ENCODE results near the gene ADRM1.

Gene ADRM1

GRCh38 chr20:62332989-62333819 is 30.4 kb downstream of the ADRM1 start:
- Histone ChIP-seq H3K4me1 (ENCODE audit: low read length) (peaks cover 13% of the 10 kb centered on the region), H3K9ac (ENCODE audit: low read length) (no peak overlapping the region), H3K9me3 (ENCODE audit: insufficient read depth, low read length) (no peaks in the 10 kb centered on the region), H3K27ac (ENCODE audit: low read length) (no peak overlapping the region), H4K20me1 (ENCODE audit: insufficient read depth, low read length) (no peaks in the 10 kb centered on the region), H2AFZ (ENCODE audit: low read depth, low read length) (no peak overlapping the region), H3K36me3 (replicated peaks; ENCODE audit: low read depth, low read length) (peaks cover 6% of the 10 kb centered on the region), H3K4me3 (ENCODE audit: low read length) (no peak overlapping the region), H3K79me2 (ENCODE audit: low read length) (no peaks in the 10 kb centered on the region), H3K27me3 (ENCODE audit: low read depth, low read length) (no peaks in the 10 kb centered on the region), H3K4me2 (ENCODE audit: low read length) (no peak overlapping the region)
- TF ChIP-seq CTCF (IDR thresholded peaks at IDR 0.05; ENCODE audit: low read depth, low read length) (no peak), EZH2phosphoT487 (IDR thresholded peaks at IDR 0.05; ENCODE audit: low read depth) (no peak)

- H3K9ac ChIP-seq (ENCODE audit: low read length), result no peak overlapping the region
- H2AFZ ChIP-seq (ENCODE audit: low read depth, low read length), result no peak overlapping the region
- peaks cover 21% of the 10 kb centered on the region for H3K4me1 ChIP-seq (ENCODE audit: low read length)
- H3K4me3 ChIP-seq (ENCODE audit: low read length), result no peak overlapping the region
- no peaks in the 10 kb centered on the region for H3K9me3 ChIP-seq (ENCODE audit: insufficient read depth, low read length)
- H3K4me2 ChIP-seq (ENCODE audit: low read length), result no peak overlapping the region
- no peak for TF ChIP-seq CTCF (IDR thresholded peaks at IDR 0.05; ENCODE audit: low read depth, low read length)
- no peak for TF ChIP-seq EZH2phosphoT487 (IDR thresholded peaks at IDR 0.05; ENCODE audit: low read depth)
- H4K20me1 ChIP-seq (ENCODE audit: insufficient read depth, low read length), result no peaks in the 10 kb centered on the region
- H3K27ac ChIP-seq (ENCODE audit: low read length), result no peak overlapping the region
- H3K79me2 ChIP-seq (ENCODE audit: low read length), result no peaks in the 10 kb centered on the region
- H3K27me3 ChIP-seq (ENCODE audit: low read depth, low read length), result no peaks in the 10 kb centered on the region
- peaks cover 6% of the 10 kb centered on the region for H3K36me3 ChIP-seq (replicated peaks; ENCODE audit: low read depth, low read length)
Measured at GRCh38 chr20:62333820-62334595, 31.2 kb downstream of the ADRM1 start.

- Histone ChIP-seq H3K4me1 (ENCODE audit: low read length) (peaks cover 30% of the 10 kb centered on the region), H3K27ac (ENCODE audit: low read length) (no peak overlapping the region), H3K4me2 (ENCODE audit: low read length) (no peak overlapping the region), H3K4me3 (ENCODE audit: low read length) (no peak overlapping the region), H3K79me2 (ENCODE audit: low read length) (no peaks in the 10 kb centered on the region), H3K9ac (ENCODE audit: low read length) (no peak overlapping the region), H4K20me1 (ENCODE audit: insufficient read depth, low read length) (no peaks in the 10 kb centered on the region), H2AFZ (ENCODE audit: low read depth, low read length) (no peak overlapping the region), H3K27me3 (ENCODE audit: low read depth, low read length) (no peaks in the 10 kb centered on the region), H3K36me3 (replicated peaks; ENCODE audit: low read depth, low read length) (peaks cover 6% of the 10 kb centered on the region), H3K9me3 (ENCODE audit: insufficient read depth, low read length) (no peaks in the 10 kb centered on the region)
- TF ChIP-seq EZH2phosphoT487 (IDR thresholded peaks at IDR 0.05; ENCODE audit: low read depth) (no peak), CTCF (IDR thresholded peaks at IDR 0.05; ENCODE audit: low read depth, low read length) (no peak)
Measured at GRCh38 chr20:62334881-62335280, 32.1 kb downstream of the ADRM1 start.

- no peak for TF ChIP-seq CTCF (IDR thresholded peaks at IDR 0.05; ENCODE audit: low read depth, low read length)
- no peak for TF ChIP-seq EZH2phosphoT487 (IDR thresholded peaks at IDR 0.05; ENCODE audit: low read depth)
- Histone ChIP-seq H4K20me1 (ENCODE audit: insufficient read depth, low read length) (no peaks in the 10 kb centered on the region), H3K4me1 (ENCODE audit: low read length) (peaks cover 36% of the 10 kb centered on the region), H3K4me2 (ENCODE audit: low read length) (no peak overlapping the region), H3K4me3 (ENCODE audit: low read length) (no peak overlapping the region), H3K27me3 (ENCODE audit: low read depth, low read length) (no peaks in the 10 kb centered on the region), H3K9ac (ENCODE audit: low read length) (no peak overlapping the region), H3K27ac (ENCODE audit: low read length) (no peak overlapping the region), H3K79me2 (ENCODE audit: low read length) (no peaks in the 10 kb centered on the region), H3K36me3 (replicated peaks; ENCODE audit: low read depth, low read length) (peaks cover 6% of the 10 kb centered on the region), H3K9me3 (ENCODE audit: insufficient read depth, low read length) (no peaks in the 10 kb centered on the region), H2AFZ (ENCODE audit: low read depth, low read length) (no peak overlapping the region)
Measured at GRCh38 chr20:62335532-62335931, 32.7 kb downstream of the ADRM1 start.

All from OCI-LY3 (cell line).